Measurements from ENCODE around the gene KCNJ16. TPM values are rescaled to one million over a fixed set of nuclear protein-coding genes. Genes with fewer than 3 reads are reported as not detected.

Gene KCNJ16
- total RNA-seq (not detected in 2 replicates), polyA plus RNA-seq (not detected in 2 replicates)

DNA sequence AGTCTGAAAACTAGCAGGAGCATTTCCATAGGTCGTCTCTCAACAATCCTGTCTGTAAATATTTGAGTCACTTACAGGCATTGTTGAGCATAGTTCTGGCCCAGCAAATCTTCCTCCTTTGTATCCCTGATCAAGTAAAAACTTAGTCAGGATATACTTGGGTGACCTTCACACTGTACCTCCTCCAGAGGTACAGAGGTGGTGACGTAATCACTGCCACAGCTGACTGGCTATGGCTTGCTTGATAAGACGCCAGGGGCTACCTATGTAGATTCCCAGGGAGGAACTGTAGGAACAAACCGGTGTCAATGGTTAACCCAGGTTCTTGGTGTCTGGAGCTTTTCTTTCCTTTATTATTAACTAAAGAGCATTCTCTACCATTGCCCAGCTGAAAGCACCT is at the start of gene KCNJ16:
KCNJ16 (plus strand) TSS at position 270 of the 400 bp plus-strand sequence. CDS start 56,863 bp downstream, outside the sequence.
- no peaks in the 10 kb centered on the region for H3K9me3 ChIP-seq (ENCODE audit: low read depth)
- H3K27ac ChIP-seq = no peak within 1 kb of the TSS
- H3K27me3 ChIP-seq = no peaks in the 10 kb centered on the region
- H3K36me3 ChIP-seq = no peaks in the 10 kb centered on the region
- TF ChIP-seq, protein P1, sequence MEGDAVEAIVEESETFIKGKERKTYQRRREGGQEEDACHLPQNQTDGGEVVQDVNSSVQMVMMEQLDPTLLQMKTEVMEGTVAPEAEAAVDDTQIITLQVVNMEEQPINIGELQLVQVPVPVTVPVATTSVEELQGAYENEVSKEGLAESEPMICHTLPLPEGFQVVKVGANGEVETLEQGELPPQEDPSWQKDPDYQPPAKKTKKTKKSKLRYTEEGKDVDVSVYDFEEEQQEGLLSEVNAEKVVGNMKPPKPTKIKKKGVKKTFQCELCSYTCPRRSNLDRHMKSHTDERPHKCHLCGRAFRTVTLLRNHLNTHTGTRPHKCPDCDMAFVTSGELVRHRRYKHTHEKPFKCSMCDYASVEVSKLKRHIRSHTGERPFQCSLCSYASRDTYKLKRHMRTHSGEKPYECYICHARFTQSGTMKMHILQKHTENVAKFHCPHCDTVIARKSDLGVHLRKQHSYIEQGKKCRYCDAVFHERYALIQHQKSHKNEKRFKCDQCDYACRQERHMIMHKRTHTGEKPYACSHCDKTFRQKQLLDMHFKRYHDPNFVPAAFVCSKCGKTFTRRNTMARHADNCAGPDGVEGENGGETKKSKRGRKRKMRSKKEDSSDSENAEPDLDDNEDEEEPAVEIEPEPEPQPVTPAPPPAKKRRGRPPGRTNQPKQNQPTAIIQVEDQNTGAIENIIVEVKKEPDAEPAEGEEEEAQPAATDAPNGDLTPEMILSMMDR (IDR thresholded peaks at IDR 0.05; ENCODE audit: low read depth, low read length) = no peak
- DNase-seq (ENCODE audit: low read depth in 1 of 2, low spot score in 1 of 2) = no peak
- H3K4me3 ChIP-seq = no peak within 1 kb of the TSS
- H3K4me1 ChIP-seq (ENCODE audit: low read depth) = no peaks in the 10 kb centered on the region

DNA sequence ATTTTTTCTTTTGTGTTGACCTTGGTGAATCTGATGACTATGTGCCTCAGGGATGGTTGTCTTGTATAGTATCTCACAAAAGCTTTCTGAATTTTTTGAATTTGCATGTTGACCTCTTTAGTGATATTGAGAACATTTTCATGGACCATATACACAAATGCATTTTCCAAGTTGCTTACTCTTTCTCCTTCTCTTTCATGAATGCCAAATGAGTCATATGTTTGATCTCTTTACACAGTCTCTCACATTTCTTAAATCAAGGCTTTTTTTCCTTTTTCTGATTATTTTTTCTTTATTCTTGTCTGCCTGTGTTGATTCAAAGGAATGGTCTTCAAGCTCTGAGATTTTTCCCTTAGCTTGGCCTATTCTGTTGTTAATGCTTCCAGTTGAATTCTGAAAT is 46.6 kb upstream of the KCNJ16 start:
- no peak overlapping the region for H3K27ac ChIP-seq
- H3K9me3 ChIP-seq (ENCODE audit: low read depth) = no peaks in the 10 kb centered on the region
- TF ChIP-seq, protein P1 (IDR thresholded peaks at IDR 0.05; ENCODE audit: low read depth, low read length) = no peak

DNA sequence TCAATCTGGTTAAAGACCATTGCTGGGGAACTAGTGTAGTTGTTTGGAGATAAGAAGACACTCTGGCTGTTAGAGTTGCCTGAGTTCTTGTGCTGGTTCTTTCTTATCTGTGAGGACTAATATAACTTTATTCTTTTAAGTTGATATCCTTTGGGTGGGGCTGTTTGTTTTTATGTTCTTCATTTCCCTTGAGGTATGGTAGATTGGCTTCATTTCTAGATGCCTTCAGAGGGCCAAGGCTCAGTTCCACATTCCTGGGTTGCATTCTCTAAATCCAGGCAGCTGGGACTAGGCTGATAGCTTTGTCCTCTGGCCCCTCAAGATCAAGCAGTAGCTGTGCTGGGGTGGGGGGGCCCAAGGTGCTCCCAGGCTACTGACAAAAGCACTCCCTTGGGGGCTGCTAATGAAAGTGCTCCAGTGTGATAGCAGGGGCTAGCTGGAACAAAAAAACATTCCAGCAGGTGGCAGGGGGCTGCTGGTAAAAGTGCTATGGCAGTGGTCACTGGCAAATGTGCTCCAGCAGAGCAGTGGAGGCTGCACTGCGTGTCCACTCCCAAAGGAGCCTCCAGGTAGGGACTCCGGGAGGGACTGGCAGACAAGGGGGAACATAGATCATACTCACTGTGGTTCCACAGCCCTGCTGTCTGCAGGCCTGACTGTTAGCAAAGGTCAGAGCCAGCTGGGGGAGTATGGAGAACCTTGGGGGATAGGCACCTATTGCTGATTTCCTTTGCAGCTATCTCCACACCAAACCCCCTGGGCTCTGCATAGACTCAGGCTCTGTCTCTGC is 45.9 kb upstream of the KCNJ16 start:
- no peaks in the 10 kb centered on the region for H3K36me3 ChIP-seq
- H3K4me3 ChIP-seq = no peak overlapping the region
- no peaks in the 10 kb centered on the region for H3K27me3 ChIP-seq
- TF ChIP-seq, protein P1 (IDR thresholded peaks at IDR 0.05; ENCODE audit: low read depth, low read length) = no peak
- no peaks in the 10 kb centered on the region for H3K4me1 ChIP-seq (ENCODE audit: low read depth)
- no peak overlapping the region for H3K27ac ChIP-seq
- no peak for DNase-seq (ENCODE audit: low read depth in 1 of 2, low spot score in 1 of 2)
- H3K9me3 ChIP-seq (ENCODE audit: low read depth) = no peaks in the 10 kb centered on the region

More for the DNA sequence above, 46.6 kb upstream of the KCNJ16 start:
- H3K4me1 ChIP-seq (ENCODE audit: low read depth) = no peaks in the 10 kb centered on the region
- DNase-seq (ENCODE audit: low read depth in 1 of 2, low spot score in 1 of 2) = no peak
- H3K27me3 ChIP-seq = no peaks in the 10 kb centered on the region
- H3K36me3 ChIP-seq = no peaks in the 10 kb centered on the region
- H3K4me3 ChIP-seq = no peak overlapping the region

DNA sequence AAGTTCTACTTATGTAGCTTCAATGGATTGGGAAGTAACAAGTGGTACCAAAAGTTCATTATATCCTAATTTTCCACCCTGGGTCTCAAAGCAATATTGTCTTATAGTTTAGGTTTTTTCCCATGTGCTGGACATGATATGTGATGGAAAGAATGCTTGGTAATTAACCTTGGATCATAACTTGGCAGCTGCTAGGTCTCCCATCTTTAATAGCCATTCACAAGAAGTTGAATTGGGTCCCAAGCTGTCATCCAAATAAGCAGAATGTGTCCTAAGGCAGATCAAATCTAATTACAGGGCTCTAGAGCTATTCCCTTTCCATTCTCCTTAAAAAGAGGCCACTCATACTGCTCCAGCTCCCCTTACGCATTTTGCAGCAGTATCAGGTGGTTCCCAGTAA is 44.7 kb upstream of the KCNJ16 start:
- TF ChIP-seq, protein P1 (IDR thresholded peaks at IDR 0.05; ENCODE audit: low read depth, low read length) = no peak
- H3K9me3 ChIP-seq (ENCODE audit: low read depth) = no peaks in the 10 kb centered on the region
- H3K36me3 ChIP-seq = no peaks in the 10 kb centered on the region
- no peak overlapping the region for H3K27ac ChIP-seq
- no peaks in the 10 kb centered on the region for H3K27me3 ChIP-seq
- DNase-seq (ENCODE audit: low read depth in 1 of 2, low spot score in 1 of 2) = no peak
- H3K4me1 ChIP-seq (ENCODE audit: low read depth) = no peaks in the 10 kb centered on the region
- H3K4me3 ChIP-seq = no peak overlapping the region

DNA sequence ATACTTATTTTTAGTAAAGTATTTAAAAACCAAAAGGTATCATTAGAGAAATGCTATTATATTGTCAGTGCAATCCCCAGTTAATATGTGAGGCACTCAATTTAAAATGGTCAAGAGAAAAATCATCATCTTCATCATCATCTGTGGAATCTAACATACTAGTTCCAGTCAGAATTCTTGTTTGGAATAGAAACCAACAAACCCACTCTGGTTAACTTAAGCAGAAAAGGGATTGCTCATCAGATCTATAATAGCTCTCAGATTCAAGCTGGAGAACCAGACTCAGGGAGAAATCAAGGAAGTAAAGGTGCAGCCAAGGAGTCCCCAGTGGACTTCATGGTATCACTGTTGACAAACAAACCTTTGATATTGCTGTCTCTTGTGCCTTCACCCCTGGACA is 43.7 kb upstream of the KCNJ16 start:
- no peaks in the 10 kb centered on the region for H3K4me1 ChIP-seq (ENCODE audit: low read depth)
- H3K9me3 ChIP-seq (ENCODE audit: low read depth) = no peaks in the 10 kb centered on the region
- DNase-seq (ENCODE audit: low read depth in 1 of 2, low spot score in 1 of 2) = no peak
- H3K27me3 ChIP-seq = no peaks in the 10 kb centered on the region
- no peaks in the 10 kb centered on the region for H3K36me3 ChIP-seq
- TF ChIP-seq, protein P1 (IDR thresholded peaks at IDR 0.05; ENCODE audit: low read depth, low read length) = no peak
- H3K4me3 ChIP-seq = no peak overlapping the region
- no peak overlapping the region for H3K27ac ChIP-seq

All from cardiac muscle cell (in vitro differentiated cells and primary cell).